ENCODE data around the gene PLXNA4. TPM values are rescaled to one million over a fixed set of nuclear protein-coding genes. Genes with fewer than 3 reads are reported as not detected.

PLXNA4 gene
- total RNA-seq, 4 donors from 2014 or later, result 5.1 to 7.0 (median 5.3) TPM

DNA sequence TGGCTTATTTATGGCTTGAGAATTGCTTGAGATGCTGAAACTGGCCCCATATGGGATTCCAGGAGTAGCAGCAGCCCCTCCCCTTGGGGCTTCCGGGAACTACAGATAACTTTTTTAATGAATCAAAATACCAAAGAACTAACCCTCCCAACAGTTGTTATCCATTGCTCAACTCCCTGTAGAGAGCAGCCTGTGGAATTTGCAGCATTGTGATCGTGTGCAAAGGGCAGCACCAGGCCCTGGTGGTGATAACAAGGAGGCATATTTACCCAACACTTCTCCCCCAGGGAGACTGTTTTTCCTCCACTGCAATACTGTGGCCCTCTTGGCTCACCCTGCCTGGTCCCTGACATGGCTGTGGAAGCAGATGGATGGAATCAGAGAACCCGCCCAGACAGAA lies 196.2 kb downstream of the PLXNA4 start:
- DNase-seq (ENCODE audit: low spot score in 2 of 2), result peak; percentile 61 to 88
- no peak for TF ChIP-seq POLR2A (IDR thresholded peaks at IDR 0.05)
- TF ChIP-seq, protein P1, sequence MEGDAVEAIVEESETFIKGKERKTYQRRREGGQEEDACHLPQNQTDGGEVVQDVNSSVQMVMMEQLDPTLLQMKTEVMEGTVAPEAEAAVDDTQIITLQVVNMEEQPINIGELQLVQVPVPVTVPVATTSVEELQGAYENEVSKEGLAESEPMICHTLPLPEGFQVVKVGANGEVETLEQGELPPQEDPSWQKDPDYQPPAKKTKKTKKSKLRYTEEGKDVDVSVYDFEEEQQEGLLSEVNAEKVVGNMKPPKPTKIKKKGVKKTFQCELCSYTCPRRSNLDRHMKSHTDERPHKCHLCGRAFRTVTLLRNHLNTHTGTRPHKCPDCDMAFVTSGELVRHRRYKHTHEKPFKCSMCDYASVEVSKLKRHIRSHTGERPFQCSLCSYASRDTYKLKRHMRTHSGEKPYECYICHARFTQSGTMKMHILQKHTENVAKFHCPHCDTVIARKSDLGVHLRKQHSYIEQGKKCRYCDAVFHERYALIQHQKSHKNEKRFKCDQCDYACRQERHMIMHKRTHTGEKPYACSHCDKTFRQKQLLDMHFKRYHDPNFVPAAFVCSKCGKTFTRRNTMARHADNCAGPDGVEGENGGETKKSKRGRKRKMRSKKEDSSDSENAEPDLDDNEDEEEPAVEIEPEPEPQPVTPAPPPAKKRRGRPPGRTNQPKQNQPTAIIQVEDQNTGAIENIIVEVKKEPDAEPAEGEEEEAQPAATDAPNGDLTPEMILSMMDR (IDR thresholded peaks at IDR 0.05), result no peak
- intact Hi-C loops (cut with DNase I; ENCODE audit: low total_unique reads), result no loop called here
- WGBS, 2 donors, result 46 to 52% methylated on average over 3 of the region's 3 CpGs
- no peak overlapping the region for H3K4me3 ChIP-seq (ENCODE audit: low read depth, poor library complexity, severe bottlenecking)

DNA sequence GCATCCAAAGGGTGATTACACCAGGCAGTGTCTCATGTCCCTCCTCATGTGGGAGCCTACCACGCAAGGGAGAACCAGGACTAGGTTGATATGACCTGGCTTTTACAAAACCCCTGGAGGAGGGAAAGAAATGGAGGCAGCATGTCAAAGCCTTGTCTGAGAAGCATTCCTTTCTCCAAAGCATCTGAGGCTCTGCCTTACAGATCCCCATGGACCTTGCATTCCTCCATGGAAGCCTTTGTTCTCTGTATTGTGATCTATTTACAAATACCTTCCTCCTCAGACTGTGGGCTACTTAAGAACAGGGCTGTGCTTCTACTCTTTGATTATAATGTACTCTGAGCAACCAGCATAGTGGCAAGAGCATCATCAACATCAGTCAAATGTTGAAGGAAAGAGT lies 197.0 kb downstream of the PLXNA4 start:
- no peak overlapping the region for H3K4me3 ChIP-seq (ENCODE audit: low read depth, poor library complexity, severe bottlenecking)
- DNase-seq (ENCODE audit: low spot score in 2 of 2), result no peak
- TF ChIP-seq POLR2A (IDR thresholded peaks at IDR 0.05), result no peak
- TF ChIP-seq, protein P1 (IDR thresholded peaks at IDR 0.05), result no peak
- intact Hi-C loops (cut with DNase I; ENCODE audit: low total_unique reads), result no loop called here
- WGBS, 2 donors, result 88 to 96% methylated on average over 1 of the region's 1 CpG

DNA sequence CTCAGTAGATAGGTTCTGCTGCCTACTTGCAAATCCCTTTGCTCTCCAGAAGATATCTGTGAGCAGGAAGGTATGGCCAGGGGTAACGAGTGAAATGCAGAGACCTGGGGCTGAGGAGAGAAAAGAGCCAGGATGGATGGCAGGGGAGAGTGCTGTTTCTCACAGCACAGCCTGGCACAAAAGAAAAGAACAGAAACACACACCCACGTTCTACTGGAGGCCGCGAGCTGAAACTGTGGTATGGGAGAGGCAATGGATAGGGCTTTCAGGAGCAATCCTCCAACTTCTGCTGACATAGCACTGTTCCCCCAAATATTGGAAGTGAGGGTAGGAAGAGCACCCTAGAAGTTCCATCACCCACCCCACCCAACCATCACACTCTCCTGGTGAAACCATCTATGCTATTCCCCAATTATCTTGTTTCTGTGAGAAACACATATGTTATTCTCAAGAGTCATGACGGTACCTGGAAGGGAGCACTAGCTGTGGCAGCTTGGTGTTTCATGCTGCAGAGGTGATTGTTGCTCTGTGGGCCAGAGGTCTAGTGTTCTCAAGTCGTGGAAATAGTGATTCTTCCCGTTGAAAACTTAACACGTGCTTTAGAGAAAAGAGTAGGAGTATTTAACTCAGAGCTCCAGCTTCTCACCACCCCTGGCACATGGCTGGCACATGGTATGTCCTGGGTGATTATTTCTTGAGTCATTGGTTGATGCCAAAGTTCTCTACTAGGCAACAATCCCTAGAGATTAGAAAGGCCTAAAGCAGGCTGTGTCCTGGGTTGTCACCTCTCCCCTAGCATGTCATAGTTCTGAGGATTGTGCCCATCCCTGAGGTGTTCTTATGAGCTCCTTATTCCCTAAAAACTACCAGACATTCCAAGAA lies 198.3 kb downstream of the PLXNA4 start:
- WGBS, 2 donors, result 83 to 94% methylated on average over 8 of the region's 8 CpGs
- DNase-seq (ENCODE audit: low spot score in 2 of 2), result no peak
- H3K4me3 ChIP-seq (ENCODE audit: low read depth, poor library complexity, severe bottlenecking), result no peak overlapping the region
- intact Hi-C loops (cut with DNase I; ENCODE audit: low total_unique reads), result no loop called here
- TF ChIP-seq, protein P1 (IDR thresholded peaks at IDR 0.05), result no peak
- TF ChIP-seq POLR2A (IDR thresholded peaks at IDR 0.05), result no peak

DNA sequence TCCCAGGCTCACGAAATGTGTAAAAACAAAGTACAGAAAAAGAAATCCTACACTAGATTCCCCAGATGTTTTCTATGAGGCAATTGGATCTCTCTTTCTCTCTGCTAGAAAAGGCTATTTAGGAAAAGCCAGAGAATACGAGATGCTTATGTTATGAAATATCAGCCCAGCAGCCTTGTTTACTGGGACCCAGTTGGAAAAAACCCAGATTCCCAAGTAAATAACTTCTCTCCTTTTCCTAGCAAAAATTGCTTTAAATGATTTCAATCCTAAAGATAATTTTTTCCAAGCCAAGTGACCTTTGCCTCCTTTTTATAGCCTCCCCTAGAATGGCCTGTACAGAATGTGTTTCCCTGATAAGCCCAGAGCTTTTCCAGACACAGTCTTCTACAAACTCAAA lies 199.3 kb downstream of the PLXNA4 start:
- WGBS, 2 donors, result 46 to 53% methylated on average over 2 of the region's 2 CpGs
- no peak for TF ChIP-seq POLR2A (IDR thresholded peaks at IDR 0.05)
- TF ChIP-seq, protein P1 (IDR thresholded peaks at IDR 0.05), result no peak
- no peak for DNase-seq (ENCODE audit: low spot score in 2 of 2)
- intact Hi-C loops (cut with DNase I; ENCODE audit: low total_unique reads), result no loop called here
- H3K4me3 ChIP-seq (ENCODE audit: low read depth, poor library complexity, severe bottlenecking), result no peak overlapping the region

DNA sequence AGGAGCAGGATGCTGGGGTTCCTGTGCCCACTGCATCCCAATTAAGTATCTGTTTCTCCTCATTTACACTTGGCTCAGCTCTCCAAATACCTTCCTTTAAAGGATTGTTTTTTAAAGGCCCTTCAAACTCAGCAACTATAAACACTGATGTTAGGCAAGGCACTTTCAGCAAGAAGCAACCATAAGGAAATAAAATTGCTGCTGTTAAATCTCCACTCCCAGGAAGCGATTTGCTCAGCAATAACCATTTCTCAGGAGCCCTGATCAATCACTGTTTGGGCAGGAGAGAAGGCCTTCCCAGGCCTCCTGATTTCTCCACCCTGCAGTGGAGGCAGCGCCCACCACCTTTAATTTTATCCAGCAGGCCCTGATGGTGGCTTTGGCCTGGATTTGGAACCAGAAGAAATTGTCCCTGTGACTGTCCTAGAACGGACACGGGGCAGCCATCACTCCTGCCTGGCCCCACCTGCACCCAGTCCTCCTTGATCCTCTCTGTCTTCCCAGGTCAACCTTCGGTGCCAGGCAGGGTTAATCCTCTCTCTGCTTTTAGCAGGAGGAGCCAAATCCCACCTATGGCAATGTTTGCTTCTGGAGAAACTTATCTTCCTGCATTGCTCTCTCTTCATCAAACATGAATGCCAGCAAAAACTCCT lies 199.8 kb downstream of the PLXNA4 start:
- no peak for TF ChIP-seq POLR2A (IDR thresholded peaks at IDR 0.05)
- TF ChIP-seq, protein P1 (IDR thresholded peaks at IDR 0.05), result no peak
- intact Hi-C loops (cut with DNase I; ENCODE audit: low total_unique reads), result no loop called here
- WGBS, 2 donors, result 79 to 82% methylated on average over 5 of the region's 5 CpGs
- no peak for DNase-seq (ENCODE audit: low spot score in 2 of 2)
- no peak overlapping the region for H3K4me3 ChIP-seq (ENCODE audit: low read depth, poor library complexity, severe bottlenecking)

All from lower leg skin (tissue), 4 donors.